ENCODE data around the gene PHETA1. TPM values are rescaled to one million over a fixed set of nuclear protein-coding genes. Genes with fewer than 3 reads are reported as not detected.

The PHETA1 gene
- total and polyA plus RNA-seq, 10 of the 15 experiments (the other 5 are each of a cell fraction or from before 2014, with no cell fraction given), result 0.02 to 1.3 (median 0.51) TPM; not detected in 1

DNA sequence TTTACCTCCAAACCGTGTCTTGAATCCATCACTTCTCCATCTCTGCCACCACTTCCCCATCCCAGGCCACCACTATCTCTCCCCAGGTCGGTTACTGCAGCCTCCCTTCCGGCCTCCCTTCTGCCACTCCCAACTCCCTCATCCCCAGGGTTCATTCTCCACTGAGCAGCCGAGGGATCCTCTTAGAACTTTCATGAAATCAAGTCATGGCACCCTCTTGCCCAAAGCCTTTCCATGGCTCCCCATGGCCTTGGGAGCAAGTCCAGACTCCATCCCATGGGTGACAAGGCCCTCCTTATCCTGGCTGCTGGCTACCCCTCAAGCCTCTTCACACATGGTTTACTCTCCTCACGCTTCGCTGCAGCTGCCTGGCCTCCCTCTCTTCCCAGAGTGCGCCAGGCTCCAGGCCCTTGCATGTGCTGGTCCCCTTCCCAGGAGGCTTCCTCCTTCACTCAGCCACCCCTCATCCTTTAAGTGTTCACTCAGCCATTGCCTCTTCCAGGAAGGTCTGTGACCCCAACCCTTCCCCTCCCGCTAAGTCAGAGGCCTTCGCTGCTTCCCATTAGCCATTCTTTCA lies 18.9 kb upstream of the PHETA1 start:
- no peaks in the 10 kb centered on the region for H3K79me2 ChIP-seq (ENCODE audit: control insufficient read depth, insufficient read depth, low read length)
- H3K27me3 ChIP-seq (replicated peaks in 1 of 2; ENCODE audit: control insufficient read depth in 2 of 2, insufficient read depth in 2 of 2, low read length in 1 of 2), result no peaks in the 10 kb centered on the region; a peak in 1 of 4 replicates
- H3K9ac ChIP-seq (ENCODE audit: control insufficient read depth, insufficient read depth, low read length), result no peak overlapping the region
- 24% methylated on average over 9 of the region's 9 CpGs for WGBS (ENCODE audit: insufficient coverage, insufficient replicate concordance, low lambda C conversion rate, missing lambda C conversion rate)
- ChIA-PET SMC1A (ENCODE audit: uncharacterized antibody, unreplicated experiment) (no interaction called here), CTCF (no interaction called here), POLR2A (interaction anchor here (0.7 kb wide), 1 partner anchor 519 kb away, joined by 6 read pairs; no protein-coding TSS in a partner anchor), RAD21 (ENCODE audit: unreplicated experiment) (no interaction called here)
- peaks cover 3% of the 10 kb centered on the region for H3K4me1 ChIP-seq (ENCODE audit: control insufficient read depth, insufficient read depth, low read length)
- TF ChIP-seq JUNB (IDR thresholded peaks at IDR 0.05), result no peak
- no peak for TF ChIP-seq TAF1 (IDR thresholded peaks at IDR 0.05; ENCODE audit: borderline replicate concordance, low read depth, low read length)
- TF ChIP-seq GABPA (IDR thresholded peaks at IDR 0.05; ENCODE audit: low read depth), result no peak
- TF ChIP-seq, protein P1, sequence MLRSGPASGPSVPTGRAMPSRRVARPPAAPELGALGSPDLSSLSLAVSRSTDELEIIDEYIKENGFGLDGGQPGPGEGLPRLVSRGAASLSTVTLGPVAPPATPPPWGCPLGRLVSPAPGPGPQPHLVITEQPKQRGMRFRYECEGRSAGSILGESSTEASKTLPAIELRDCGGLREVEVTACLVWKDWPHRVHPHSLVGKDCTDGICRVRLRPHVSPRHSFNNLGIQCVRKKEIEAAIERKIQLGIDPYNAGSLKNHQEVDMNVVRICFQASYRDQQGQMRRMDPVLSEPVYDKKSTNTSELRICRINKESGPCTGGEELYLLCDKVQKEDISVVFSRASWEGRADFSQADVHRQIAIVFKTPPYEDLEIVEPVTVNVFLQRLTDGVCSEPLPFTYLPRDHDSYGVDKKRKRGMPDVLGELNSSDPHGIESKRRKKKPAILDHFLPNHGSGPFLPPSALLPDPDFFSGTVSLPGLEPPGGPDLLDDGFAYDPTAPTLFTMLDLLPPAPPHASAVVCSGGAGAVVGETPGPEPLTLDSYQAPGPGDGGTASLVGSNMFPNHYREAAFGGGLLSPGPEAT (IDR thresholded peaks at IDR 0.05; ENCODE audit: low read depth), result no peak
- TF ChIP-seq BACH1 (IDR thresholded peaks at IDR 0.05; ENCODE audit: borderline replicate concordance), result no peak
- H3K4me2 ChIP-seq (ENCODE audit: control insufficient read depth, insufficient read depth), result no peak overlapping the region
- no peak overlapping the region for H2AFZ ChIP-seq (ENCODE audit: control insufficient read depth, low read depth, low read length)
- ATAC-seq (no peak), DNase-seq (ENCODE audit: low read depth, low spot score) (no peak), FAIRE-seq (no peak)
- no peak overlapping the region for H3K27ac ChIP-seq (ENCODE audit: control insufficient read depth, insufficient read depth)
- in situ Hi-C loops (cut with MboI), result no loop called here
- H3K36me3 ChIP-seq (ENCODE audit: control insufficient read depth in 2 of 2, insufficient read depth in 2 of 2, low read length in 1 of 2), result no peaks in the 10 kb centered on the region
- H4K20me1 ChIP-seq (ENCODE audit: control insufficient read depth, insufficient read depth), result no peaks in the 10 kb centered on the region
- intact Hi-C loops (cut with micrococcal nuclease; ENCODE audit: unreplicated experiment), result no loop called here
- no peaks in the 10 kb centered on the region for H3K9me3 ChIP-seq (replicated peaks; ENCODE audit: control insufficient read depth, insufficient read depth, low read length)
- H3K4me3 ChIP-seq, result no peak overlapping the region
- BruUV-seq (replicated peaks), result no TSS peak

DNA sequence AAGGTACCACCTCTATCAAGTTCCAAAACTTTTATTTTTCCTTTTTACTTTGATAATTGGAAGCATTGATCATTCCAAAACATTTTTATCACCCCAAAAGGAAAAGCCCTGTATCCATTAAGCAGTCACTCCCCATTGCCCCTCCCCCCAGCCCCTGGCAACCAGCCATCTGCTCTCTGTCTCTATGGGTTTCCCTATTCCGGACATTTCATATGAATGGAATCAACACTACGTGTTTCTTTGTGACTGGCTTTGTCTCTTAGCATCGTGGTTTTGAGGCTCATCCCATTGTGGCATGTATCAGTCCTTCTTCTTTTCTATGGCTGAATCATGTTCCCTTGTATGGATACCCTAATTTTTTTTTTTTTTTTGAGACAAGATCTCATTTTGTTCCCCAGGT lies 18.0 kb upstream of the PHETA1 start:
- POLR2A ChIA-PET, result interaction anchor here (0.6 kb wide), 1 partner anchor 811 kb away, joined by 3 read pairs; no protein-coding TSS in a partner anchor
- no peak overlapping the region for H2AFZ ChIP-seq (ENCODE audit: control insufficient read depth, low read depth, low read length)
- TF ChIP-seq POU2F2 (IDR thresholded peaks at IDR 0.05; ENCODE audit: borderline replicate concordance, low read depth, low read length) (no peak), HDGF (IDR thresholded peaks at IDR 0.05) (no peak), EGR1 (IDR thresholded peaks at IDR 0.05; ENCODE audit: borderline replicate concordance in 1 of 2, low read depth in 2 of 2, low read length in 2 of 2) (no peak), RBBP5 (conservative IDR thresholded peaks at IDR 0.05) (no peak), TBL1XR1 (IDR thresholded peaks at IDR 0.05; ENCODE audit: low read depth, low read length) (no peak), MAX (IDR thresholded peaks at IDR 0.05; ENCODE audit: low read depth, low read length) (no peak), RAD21 (IDR thresholded peaks at IDR 0.05; ENCODE audit: insufficient read depth, low read depth, low read length) (no peak), SIX5 (IDR thresholded peaks at IDR 0.05; ENCODE audit: low read depth, low read length, severe bottlenecking) (no peak), ZNF274 (IDR thresholded peaks at IDR 0.05; ENCODE audit: insufficient read depth, insufficient read length) (no peak), HDAC2 (IDR thresholded peaks at IDR 0.05) (no peak)

More for the DNA sequence above, 18.0 kb upstream of the PHETA1 start:
- no peak overlapping the region for H3K4me2 ChIP-seq (ENCODE audit: control insufficient read depth, insufficient read depth)
- no peak overlapping the region for H3K27ac ChIP-seq (ENCODE audit: control insufficient read depth, insufficient read depth)
- no peak for ATAC-seq
- SMC1A ChIA-PET (ENCODE audit: uncharacterized antibody, unreplicated experiment), result no interaction called here
- in situ Hi-C loops (cut with MboI) (no loop called here), intact Hi-C loops (cut with micrococcal nuclease; ENCODE audit: unreplicated experiment) (no loop called here)
- H3K4me3 ChIP-seq, result no peak overlapping the region
- no TSS peak for BruUV-seq (replicated peaks)
- peaks cover 3% of the 10 kb centered on the region for H3K4me1 ChIP-seq (ENCODE audit: control insufficient read depth, insufficient read depth, low read length)
- CTCF ChIA-PET, result interaction anchor here (1.0 kb wide), 1 partner anchor 65 kb away, joined by 3 read pairs; no protein-coding TSS in a partner anchor
- H3K9me3 ChIP-seq (replicated peaks; ENCODE audit: control insufficient read depth, insufficient read depth, low read length), result no peaks in the 10 kb centered on the region
- 55% methylated on average over 3 of the region's 3 CpGs for WGBS (ENCODE audit: insufficient coverage, insufficient replicate concordance, low lambda C conversion rate, missing lambda C conversion rate)
- no peaks in the 10 kb centered on the region for H3K36me3 ChIP-seq (ENCODE audit: control insufficient read depth in 2 of 2, insufficient read depth in 2 of 2, low read length in 1 of 2)
- RAD21 ChIA-PET (ENCODE audit: unreplicated experiment), result no interaction called here
- H4K20me1 ChIP-seq (ENCODE audit: control insufficient read depth, insufficient read depth), result no peaks in the 10 kb centered on the region
- DNase-seq (ENCODE audit: low read depth, low spot score), result no peak
- no peak for FAIRE-seq
- H3K79me2 ChIP-seq (ENCODE audit: control insufficient read depth, insufficient read depth, low read length), result no peaks in the 10 kb centered on the region
- H3K9ac ChIP-seq (ENCODE audit: control insufficient read depth, insufficient read depth, low read length), result no peak overlapping the region
- no peaks in the 10 kb centered on the region; a peak in 1 of 4 replicates for H3K27me3 ChIP-seq (replicated peaks in 1 of 2; ENCODE audit: control insufficient read depth in 2 of 2, insufficient read depth in 2 of 2, low read length in 1 of 2)

Measured in GM12878 (cell line).